Measurements from ENCODE around the gene ANO2. TPM values are rescaled to one million over a fixed set of nuclear protein-coding genes. Genes with fewer than 3 reads are reported as not detected.

The ANO2 gene
- total and polyA plus RNA-seq, 7 donors, result 1.3 to 9.3 (median 4.2) TPM

GRCh38 chr12:5960783-5961182 is 15.7 kb upstream of the ANO2 start:
- TF ChIP-seq CTCF (IDR thresholded peaks at IDR 0.05), result no peak
- Histone ChIP-seq H3K4me3 (no peak overlapping the region), H3K4me1 (no peaks in the 10 kb centered on the region), H3K27ac (no peak overlapping the region), H3K36me3 (ENCODE audit: insufficient read depth in 1 of 2, low read depth in 1 of 2) (no peaks in the 10 kb centered on the region), H3K27me3 (ENCODE audit: insufficient read depth in 3 of 3, low read length in 2 of 3) (peaks cover 0 to 2% (median 0%) of the 10 kb centered on the region in 3 donors), H3K9me3 (no peaks in the 10 kb centered on the region)
- ATAC-seq, result no peak
- 74 to 81% (median 81%) methylated on average over 4 of the region's 4 CpGs for WGBS, 3 donors
- intact Hi-C loops (cut with DNase I), result no loop called here
- DNase-seq, result no peak

- no peak for TF ChIP-seq CTCF (IDR thresholded peaks at IDR 0.05)
- Histone ChIP-seq H3K4me1 (no peaks in the 10 kb centered on the region), H3K36me3 (ENCODE audit: insufficient read depth in 1 of 2, low read depth in 1 of 2) (peaks cover 0 to 7% of the 10 kb centered on the region in 2 donors), H3K4me3 (no peak overlapping the region), H3K9me3 (no peaks in the 10 kb centered on the region), H3K27me3 (ENCODE audit: insufficient read depth in 3 of 3, low read length in 2 of 3) (peaks cover 0 to 3% (median 2%) of the 10 kb centered on the region in 3 donors), H3K27ac (no peak overlapping the region)
- WGBS, 3 donors, result 93 to 97% (median 94%) methylated on average over 5 of the region's 5 CpGs
- intact Hi-C loops (cut with DNase I), result no loop called here
- no peak for DNase-seq
- ATAC-seq, result no peak
These were observed 11.9 kb upstream of the ANO2 start for GRCh38 chr12:5956987-5957386.

- no peak for TF ChIP-seq CTCF (IDR thresholded peaks at IDR 0.05)
- Histone ChIP-seq H3K36me3 (ENCODE audit: insufficient read depth in 1 of 2, low read depth in 1 of 2) (peaks cover 0 to 21% of the 10 kb centered on the region in 2 donors), H3K4me3 (no peak overlapping the region), H3K27ac (no peak overlapping the region), H3K4me1 (no peaks in the 10 kb centered on the region), H3K9me3 (no peaks in the 10 kb centered on the region), H3K27me3 (ENCODE audit: insufficient read depth in 3 of 3, low read length in 2 of 3) (peaks cover 0 to 7% (median 2%) of the 10 kb centered on the region in 3 donors)
- WGBS, 3 donors, result 18 to 45% (median 20%) methylated on average over 3 of the region's 3 CpGs
- intact Hi-C loops (cut with DNase I), result no loop called here
- DNase-seq (no peak), ATAC-seq (no peak)
These were observed 9.6 kb upstream of the ANO2 start for GRCh38 chr12:5954661-5955060.

- H3K36me3 ChIP-seq (ENCODE audit: insufficient read depth in 1 of 2, low read depth in 1 of 2), result peaks cover 0 to 22% of the 10 kb centered on the region in 2 donors
- no peaks in the 10 kb centered on the region for H3K9me3 ChIP-seq
- DNase-seq (no peak), ATAC-seq (no peak)
- no peaks in the 10 kb centered on the region for H3K4me1 ChIP-seq
- 77 to 81% (median 81%) methylated on average over 5 of the region's 5 CpGs for WGBS, 3 donors
- no peak overlapping the region for H3K27ac ChIP-seq
- peaks cover 0 to 7% (median 2%) of the 10 kb centered on the region in 3 donors for H3K27me3 ChIP-seq (ENCODE audit: insufficient read depth in 3 of 3, low read length in 2 of 3)
- no peak overlapping the region for H3K4me3 ChIP-seq
- intact Hi-C loops (cut with DNase I), result no loop called here
- TF ChIP-seq CTCF (IDR thresholded peaks at IDR 0.05), result no peak
These were observed 9.0 kb upstream of the ANO2 start for GRCh38 chr12:5953835-5954586.
